LNCAP (cell line): ENCODE results near the gene LRP2BP.

Experiments used
- TF ChIP-seq, protein P1 (sequence below): fragments of 450-650 bp; IDR thresholded peaks from 2 replicates; pipeline ENCODE4 v1.5.1; 2017; ENCODE audit warnings: mild to moderate bottlenecking

The LRP2BP gene

GRCh38 chr4:185343726-185344581 is 51.8 kb downstream of the LRP2BP start:
- TF ChIP-seq, protein P1, sequence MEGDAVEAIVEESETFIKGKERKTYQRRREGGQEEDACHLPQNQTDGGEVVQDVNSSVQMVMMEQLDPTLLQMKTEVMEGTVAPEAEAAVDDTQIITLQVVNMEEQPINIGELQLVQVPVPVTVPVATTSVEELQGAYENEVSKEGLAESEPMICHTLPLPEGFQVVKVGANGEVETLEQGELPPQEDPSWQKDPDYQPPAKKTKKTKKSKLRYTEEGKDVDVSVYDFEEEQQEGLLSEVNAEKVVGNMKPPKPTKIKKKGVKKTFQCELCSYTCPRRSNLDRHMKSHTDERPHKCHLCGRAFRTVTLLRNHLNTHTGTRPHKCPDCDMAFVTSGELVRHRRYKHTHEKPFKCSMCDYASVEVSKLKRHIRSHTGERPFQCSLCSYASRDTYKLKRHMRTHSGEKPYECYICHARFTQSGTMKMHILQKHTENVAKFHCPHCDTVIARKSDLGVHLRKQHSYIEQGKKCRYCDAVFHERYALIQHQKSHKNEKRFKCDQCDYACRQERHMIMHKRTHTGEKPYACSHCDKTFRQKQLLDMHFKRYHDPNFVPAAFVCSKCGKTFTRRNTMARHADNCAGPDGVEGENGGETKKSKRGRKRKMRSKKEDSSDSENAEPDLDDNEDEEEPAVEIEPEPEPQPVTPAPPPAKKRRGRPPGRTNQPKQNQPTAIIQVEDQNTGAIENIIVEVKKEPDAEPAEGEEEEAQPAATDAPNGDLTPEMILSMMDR = no peak

DNA sequence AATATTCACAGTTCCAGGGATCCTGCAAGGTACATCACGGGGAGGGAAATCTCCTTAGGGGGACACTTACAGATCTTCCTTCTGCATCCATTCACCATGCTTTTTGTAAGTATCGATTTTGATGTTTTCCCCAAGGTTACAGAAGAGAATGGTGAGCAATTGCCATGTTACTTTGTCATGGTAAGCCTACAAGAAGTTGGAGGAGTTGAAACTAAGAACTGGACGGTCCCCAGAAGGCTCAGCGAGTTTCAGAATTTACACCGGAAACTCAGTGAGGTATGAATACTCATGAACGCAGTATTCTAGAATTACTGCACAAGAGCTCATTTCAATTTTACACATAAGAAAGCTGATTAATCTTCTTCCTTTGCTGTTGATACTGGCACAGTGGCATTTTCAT is 53.9 kb downstream of the LRP2BP start:
- TF ChIP-seq, protein P1 = no peak

- TF ChIP-seq, protein P1 = no peak
Measured at GRCh38 chr4:185341377-185341776, 54.3 kb downstream of the LRP2BP start.

- TF ChIP-seq, protein P1 = no peak
Measured at GRCh38 chr4:185339941-185340340, 55.8 kb downstream of the LRP2BP start.

GRCh38 chr4:185335579-185335978 is 60.1 kb downstream of the LRP2BP start:
- TF ChIP-seq, protein P1 = no peak

DNA sequence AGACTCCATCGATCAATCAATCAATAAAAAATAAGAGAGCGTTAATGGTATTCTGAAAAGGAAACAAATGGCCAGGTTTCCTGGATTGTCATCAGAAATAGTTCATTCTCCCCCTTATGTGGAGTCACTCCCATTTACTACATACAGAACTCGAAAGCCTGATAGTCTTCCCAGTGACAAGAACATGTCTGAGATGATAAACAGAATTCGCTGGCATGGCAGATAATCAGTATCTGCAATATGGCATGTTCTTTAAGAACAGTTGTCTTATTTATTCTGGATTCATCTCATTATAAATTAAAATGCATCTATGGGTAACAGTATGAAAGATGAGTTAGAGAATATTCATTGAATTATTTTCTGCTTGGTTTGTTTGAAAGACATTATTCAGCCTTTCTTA is 61.4 kb downstream of the LRP2BP start:
- TF ChIP-seq, protein P1 = no peak

GRCh38 chr4:185332575-185333464 is 62.9 kb downstream of the LRP2BP start:
- TF ChIP-seq, protein P1 = no peak
